Measurements from ENCODE around the gene HNRNPA1L2. TPM values are rescaled to one million over a fixed set of nuclear protein-coding genes. Genes with fewer than 3 reads are reported as not detected.
"Not testable (repeated sequence)": the region's sequence is repeated elsewhere in the genome, so short reads cannot be mapped to it uniquely, and the experiment has no call there.

HNRNPA1L2 gene
- total RNA-seq: 1 to 10 TPM; 2.3 to 4.8 (median 2.8) TPM

GRCh38 chr13:52642131-52642530 is at the start of gene HNRNPA1L2:
HNRNPA1L2 (plus strand) TSS chr13:52642431; CDS start chr13:52642493, 62 bp downstream.
- TF ChIP-seq CTCF (IDR thresholded peaks at IDR 0.05): no peak
- TF ChIP-seq EP300 (IDR thresholded peaks at IDR 0.05): no peak
- no peak for TF ChIP-seq POLR2AphosphoS5 (IDR thresholded peaks at IDR 0.05)
- no peak for TF ChIP-seq POLR2A (IDR thresholded peaks at IDR 0.05)
- whole genome bisulfite sequencing, 2 donors (ENCODE audit: low coverage in 1 of 2): 98 to 100% methylated on average over 3 to 7 of the region's 7 CpGs
- no peak within 1 kb of the TSS for H3K4me3 ChIP-seq
- no peaks in the 10 kb centered on the region for H3K27me3 ChIP-seq
- peaks cover 0 to 57% of the 10 kb centered on the region in 2 donors for H3K36me3 ChIP-seq
- ATAC-seq: no peak
- H3K4me1 ChIP-seq: no peaks in the 10 kb centered on the region
- H3K27ac ChIP-seq: no peak within 1 kb of the TSS
- H3K9me3 ChIP-seq: no peaks in the 10 kb centered on the region

GRCh38 chr13:52593175-52593574 is 49.1 kb upstream of the HNRNPA1L2 start:
- not testable (repeated sequence) for ATAC-seq, H3K36me3 ChIP-seq, H3K9me3 ChIP-seq, H3K27me3 ChIP-seq, H3K4me3 ChIP-seq, H3K27ac ChIP-seq, H3K4me1 ChIP-seq
- WGBS, 2 donors (ENCODE audit: low coverage in 1 of 2): 69 to 80% methylated on average over 3 of the region's 3 CpGs

- H3K36me3 ChIP-seq, H3K4me1 ChIP-seq, ATAC-seq, H3K4me3 ChIP-seq, H3K27me3 ChIP-seq, H3K27ac ChIP-seq, H3K9me3 ChIP-seq: not testable (repeated sequence)
- 86 to 92% methylated on average over 3 of the region's 3 CpGs for WGBS, 2 donors (ENCODE audit: low coverage in 1 of 2)
Measured at GRCh38 chr13:52593812-52594211, 48.4 kb upstream of the HNRNPA1L2 start.

- not testable (repeated sequence) for H3K36me3 ChIP-seq, ATAC-seq, H3K4me3 ChIP-seq, H3K9me3 ChIP-seq, H3K27ac ChIP-seq, H3K27me3 ChIP-seq
- WGBS, 2 donors (ENCODE audit: low coverage in 1 of 2): 83% methylated on average over 5 of the region's 7 CpGs; no CpG with 5 or more reads in 1 of the 2 donors
- H3K4me1 ChIP-seq: peaks cover 0 to 14% (median 0%) of the 10 kb centered on the region in 3 donors
Measured at GRCh38 chr13:52594295-52594694, 47.9 kb upstream of the HNRNPA1L2 start.

GRCh38 chr13:52597676-52598075 is 44.6 kb upstream of the HNRNPA1L2 start:
- no peaks in the 10 kb centered on the region for H3K27me3 ChIP-seq
- 88% methylated on average over 4 of the region's 4 CpGs; no CpG with 5 or more reads in 1 of the 2 donors for WGBS, 2 donors (ENCODE audit: low coverage in 1 of 2)
- no peaks in the 10 kb centered on the region for H3K36me3 ChIP-seq
- no peak overlapping the region for H3K4me3 ChIP-seq
- no peak for TF ChIP-seq POLR2AphosphoS5 (IDR thresholded peaks at IDR 0.05)
- no peak for TF ChIP-seq EP300 (IDR thresholded peaks at IDR 0.05)
- no peak for TF ChIP-seq CTCF (IDR thresholded peaks at IDR 0.05)
- no peak for TF ChIP-seq POLR2A (IDR thresholded peaks at IDR 0.05)
- ATAC-seq: no peak
- peaks cover 0 to 30% (median 0%) of the 10 kb centered on the region in 3 donors for H3K4me1 ChIP-seq
- H3K9me3 ChIP-seq: no peaks in the 10 kb centered on the region
- no peak overlapping the region for H3K27ac ChIP-seq

GRCh38 chr13:52599037-52599847 is 43.0 kb upstream of the HNRNPA1L2 start:
- peaks cover 0 to 30% (median 0%) of the 10 kb centered on the region in 3 donors for H3K4me1 ChIP-seq
- WGBS, 2 donors (ENCODE audit: low coverage in 1 of 2): 2 to 3% methylated on average over 11 to 13 of the region's 13 CpGs
- peak; percentile 30 for ATAC-seq
- no peaks in the 10 kb centered on the region for H3K36me3 ChIP-seq
- H3K27ac ChIP-seq: peak overlapping the region; percentile 57 to 86 (median 80)
- no peaks in the 10 kb centered on the region for H3K9me3 ChIP-seq
- no peaks in the 10 kb centered on the region for H3K27me3 ChIP-seq
- H3K4me3 ChIP-seq: peak overlapping the region; percentile 65 to 78
- TF ChIP-seq POLR2A (IDR thresholded peaks at IDR 0.05): no peak
- no peak for TF ChIP-seq CTCF (IDR thresholded peaks at IDR 0.05)
- TF ChIP-seq EP300 (IDR thresholded peaks at IDR 0.05): no peak
- no peak for TF ChIP-seq POLR2AphosphoS5 (IDR thresholded peaks at IDR 0.05)

All from gastroesophageal sphincter (tissue), 4 donors.